ENCODE results near the gene STOML1. TPM values are rescaled to one million over a fixed set of nuclear protein-coding genes. Genes with fewer than 3 reads are reported as not detected.

STOML1 gene
- total RNA-seq, 1 donor from 2014 or later = 17.1 TPM

- Mint-ChIP-seq H3K4me3 (ENCODE audit: unreplicated experiment) (peak overlapping the region; percentile 46), H3K4me1 (ENCODE audit: unreplicated experiment) (peaks cover 61% of the 10 kb centered on the region), H3K36me3 (ENCODE audit: unreplicated experiment) (peaks cover 36% of the 10 kb centered on the region), H3K9me3 (ENCODE audit: unreplicated experiment) (no peaks in the 10 kb centered on the region), H3K27me3 (ENCODE audit: unreplicated experiment) (no peaks in the 10 kb centered on the region), H3K27ac (ENCODE audit: unreplicated experiment) (peak overlapping the region; percentile 92)
- peak; percentile 89 for TF ChIP-seq CTCF (IDR thresholded peaks at IDR 0.05)
- DNase-seq (ENCODE audit: extremely low spot score, unreplicated experiment) = peak; percentile 97
Measured at GRCh38 chr15:73950831-73951561, 41.1 kb downstream of the STOML1 start.

GRCh38 chr15:73950479-73950830 is 41.6 kb downstream of the STOML1 start:
- Mint-ChIP-seq H3K36me3 (ENCODE audit: unreplicated experiment) (peaks cover 37% of the 10 kb centered on the region), H3K27ac (ENCODE audit: unreplicated experiment) (peak overlapping the region; percentile 92), H3K4me3 (ENCODE audit: unreplicated experiment) (no peak overlapping the region), H3K27me3 (ENCODE audit: unreplicated experiment) (no peaks in the 10 kb centered on the region), H3K4me1 (ENCODE audit: unreplicated experiment) (peaks cover 55% of the 10 kb centered on the region), H3K9me3 (ENCODE audit: unreplicated experiment) (no peaks in the 10 kb centered on the region)
- no peak for TF ChIP-seq CTCF (IDR thresholded peaks at IDR 0.05)
- no peak for DNase-seq (ENCODE audit: extremely low spot score, unreplicated experiment)

GRCh38 chr15:73949496-73949895 is 42.6 kb downstream of the STOML1 start:
- Mint-ChIP-seq H3K36me3 (ENCODE audit: unreplicated experiment) (peaks cover 44% of the 10 kb centered on the region), H3K27me3 (ENCODE audit: unreplicated experiment) (no peaks in the 10 kb centered on the region), H3K4me1 (ENCODE audit: unreplicated experiment) (peaks cover 51% of the 10 kb centered on the region), H3K4me3 (ENCODE audit: unreplicated experiment) (no peak overlapping the region), H3K27ac (ENCODE audit: unreplicated experiment) (peak overlapping the region; percentile 13), H3K9me3 (ENCODE audit: unreplicated experiment) (no peaks in the 10 kb centered on the region)
- no peak for DNase-seq (ENCODE audit: extremely low spot score, unreplicated experiment)
- TF ChIP-seq CTCF (IDR thresholded peaks at IDR 0.05) = no peak

GRCh38 chr15:73948982-73949381 is 43.1 kb downstream of the STOML1 start:
- Mint-ChIP-seq H3K27me3 (ENCODE audit: unreplicated experiment) (no peaks in the 10 kb centered on the region), H3K27ac (ENCODE audit: unreplicated experiment) (peak overlapping the region; percentile 13), H3K9me3 (ENCODE audit: unreplicated experiment) (no peaks in the 10 kb centered on the region), H3K4me3 (ENCODE audit: unreplicated experiment) (no peak overlapping the region), H3K4me1 (ENCODE audit: unreplicated experiment) (peaks cover 52% of the 10 kb centered on the region), H3K36me3 (ENCODE audit: unreplicated experiment) (peaks cover 47% of the 10 kb centered on the region)
- no peak for DNase-seq (ENCODE audit: extremely low spot score, unreplicated experiment)
- TF ChIP-seq CTCF (IDR thresholded peaks at IDR 0.05) = no peak

- H3K9me3 Mint-ChIP-seq (ENCODE audit: unreplicated experiment) = no peaks in the 10 kb centered on the region
- H3K27me3 Mint-ChIP-seq (ENCODE audit: unreplicated experiment) = no peaks in the 10 kb centered on the region
- DNase-seq (ENCODE audit: extremely low spot score, unreplicated experiment) = no peak
- H3K36me3 Mint-ChIP-seq (ENCODE audit: unreplicated experiment) = peaks cover 48% of the 10 kb centered on the region
- no peak overlapping the region for H3K27ac Mint-ChIP-seq (ENCODE audit: unreplicated experiment)
- H3K4me3 Mint-ChIP-seq (ENCODE audit: unreplicated experiment) = no peak overlapping the region
- TF ChIP-seq CTCF (IDR thresholded peaks at IDR 0.05) = no peak
- H3K4me1 Mint-ChIP-seq (ENCODE audit: unreplicated experiment) = peaks cover 50% of the 10 kb centered on the region
Measured at GRCh38 chr15:73948396-73948795, 43.7 kb downstream of the STOML1 start.

Measured in osteocyte (in vitro differentiated cells).